GM13976 (cell line): ENCODE results near the gene ARL2BP.

Source experiments
- DNase-seq: peaks from one replicate; pipeline ENCODE4 v3.0.0; 2012; ENCODE audit warnings: low spot score
- in situ Hi-C: fragments of 300-500 bp; cut with MboI; formaldehyde crosslinking; loops from one replicate; pipeline ENCODE4 v1.12.0; 2022; ENCODE audit warnings: low sequenced_read_pairs, mixed read lengths, inconsistent platforms; ENCODE audit not compliant: unreplicated experiment
- TF ChIP-seq, protein P1 (sequence below): IDR thresholded peaks from 2 replicates; pipeline ENCODE4 v1.5.1; 2012; ENCODE audit warnings: borderline replicate concordance, mild to moderate bottlenecking; ENCODE audit not compliant: insufficient read depth; ENCODE audit errors: extremely low read depth, missing control alignments, control extremely low read depth

ARL2BP gene

GRCh38 chr16:57234707-57235092 is 10.4 kb upstream of the ARL2BP start:
- DNase-seq: no peak
- TF ChIP-seq, protein P1, sequence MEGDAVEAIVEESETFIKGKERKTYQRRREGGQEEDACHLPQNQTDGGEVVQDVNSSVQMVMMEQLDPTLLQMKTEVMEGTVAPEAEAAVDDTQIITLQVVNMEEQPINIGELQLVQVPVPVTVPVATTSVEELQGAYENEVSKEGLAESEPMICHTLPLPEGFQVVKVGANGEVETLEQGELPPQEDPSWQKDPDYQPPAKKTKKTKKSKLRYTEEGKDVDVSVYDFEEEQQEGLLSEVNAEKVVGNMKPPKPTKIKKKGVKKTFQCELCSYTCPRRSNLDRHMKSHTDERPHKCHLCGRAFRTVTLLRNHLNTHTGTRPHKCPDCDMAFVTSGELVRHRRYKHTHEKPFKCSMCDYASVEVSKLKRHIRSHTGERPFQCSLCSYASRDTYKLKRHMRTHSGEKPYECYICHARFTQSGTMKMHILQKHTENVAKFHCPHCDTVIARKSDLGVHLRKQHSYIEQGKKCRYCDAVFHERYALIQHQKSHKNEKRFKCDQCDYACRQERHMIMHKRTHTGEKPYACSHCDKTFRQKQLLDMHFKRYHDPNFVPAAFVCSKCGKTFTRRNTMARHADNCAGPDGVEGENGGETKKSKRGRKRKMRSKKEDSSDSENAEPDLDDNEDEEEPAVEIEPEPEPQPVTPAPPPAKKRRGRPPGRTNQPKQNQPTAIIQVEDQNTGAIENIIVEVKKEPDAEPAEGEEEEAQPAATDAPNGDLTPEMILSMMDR: no peak
- in situ Hi-C loops: no loop called here

DNA sequence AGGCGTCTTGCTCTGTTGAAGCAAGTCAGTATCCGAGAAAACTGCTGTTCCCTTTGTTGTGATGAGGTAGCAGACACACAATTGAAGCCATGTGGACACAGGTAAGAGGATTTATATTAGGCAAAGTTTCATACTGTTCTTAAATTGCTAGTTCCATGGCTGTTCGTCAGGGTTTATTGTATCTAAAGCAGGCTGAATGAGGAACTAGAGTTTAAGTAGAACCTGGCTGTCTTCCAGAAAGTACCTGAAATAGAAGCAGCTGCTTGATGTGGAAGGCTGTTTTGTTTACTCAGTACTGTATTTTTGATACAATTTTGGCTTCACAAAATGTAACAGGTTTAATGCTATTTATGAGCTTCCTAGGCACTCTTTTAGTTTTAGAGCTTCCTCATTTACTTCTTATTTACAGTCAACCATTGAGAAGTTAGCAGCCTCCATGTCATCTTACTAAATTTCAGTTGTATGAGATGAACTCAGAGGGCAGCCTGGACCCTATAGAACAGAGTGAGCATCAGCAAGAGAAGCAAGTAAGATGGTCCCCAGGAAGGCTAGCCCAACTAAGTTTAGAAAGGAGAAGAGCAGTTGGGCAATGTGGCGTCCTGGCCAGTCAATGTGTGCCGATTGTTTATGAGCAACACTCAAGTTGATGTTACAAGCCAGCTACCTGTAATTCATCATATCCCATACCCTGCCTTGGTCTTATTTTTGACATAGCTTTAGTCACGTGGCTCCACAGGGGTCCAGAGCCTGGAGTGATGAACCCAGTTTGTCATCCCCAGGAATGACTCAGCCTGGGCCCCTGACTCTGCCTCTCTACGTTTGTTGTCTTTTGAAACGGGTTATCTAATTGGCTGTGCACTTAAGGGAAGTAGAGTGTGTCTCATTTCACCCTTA is 9.7 kb upstream of the ARL2BP start:
- DNase-seq: no peak

GRCh38 chr16:57236022-57236350 is 9.1 kb upstream of the ARL2BP start:
- in situ Hi-C loops: no loop called here
- no peak for DNase-seq
- TF ChIP-seq, protein P1: no peak

More for the DNA sequence above, 9.7 kb upstream of the ARL2BP start:
- TF ChIP-seq, protein P1: no peak
- in situ Hi-C loops: no loop called here

GRCh38 chr16:57238682-57239081 is 6.4 kb upstream of the ARL2BP start:
- no peak for DNase-seq
- in situ Hi-C loops: no loop called here
- TF ChIP-seq, protein P1: no peak

GRCh38 chr16:57239107-57239506 is 6.0 kb upstream of the ARL2BP start:
- DNase-seq: no peak
- TF ChIP-seq, protein P1: no peak
- in situ Hi-C loops: no loop called here

DNA sequence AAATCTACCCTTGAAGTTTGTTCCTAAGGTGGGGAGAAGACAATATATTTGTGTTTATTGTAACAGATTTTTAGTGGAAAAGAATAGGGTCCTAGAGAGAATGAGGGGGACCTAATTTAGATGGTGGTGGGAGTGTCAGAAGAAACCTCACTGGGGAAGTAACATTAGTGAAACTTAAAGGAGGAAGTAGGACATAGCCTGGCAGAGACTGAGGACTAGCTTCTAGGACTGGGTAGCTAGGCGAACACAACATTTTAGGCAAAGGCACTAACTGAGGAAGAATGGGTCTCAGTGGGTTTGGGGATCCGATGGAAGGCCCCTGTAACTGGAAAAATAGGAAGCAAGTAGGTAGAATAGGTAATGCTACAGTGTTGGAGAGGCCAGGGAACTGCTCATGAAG is 4.2 kb upstream of the ARL2BP start:
- in situ Hi-C loops: no loop called here
- TF ChIP-seq, protein P1: no peak
- DNase-seq: peak; percentile 20

DNA sequence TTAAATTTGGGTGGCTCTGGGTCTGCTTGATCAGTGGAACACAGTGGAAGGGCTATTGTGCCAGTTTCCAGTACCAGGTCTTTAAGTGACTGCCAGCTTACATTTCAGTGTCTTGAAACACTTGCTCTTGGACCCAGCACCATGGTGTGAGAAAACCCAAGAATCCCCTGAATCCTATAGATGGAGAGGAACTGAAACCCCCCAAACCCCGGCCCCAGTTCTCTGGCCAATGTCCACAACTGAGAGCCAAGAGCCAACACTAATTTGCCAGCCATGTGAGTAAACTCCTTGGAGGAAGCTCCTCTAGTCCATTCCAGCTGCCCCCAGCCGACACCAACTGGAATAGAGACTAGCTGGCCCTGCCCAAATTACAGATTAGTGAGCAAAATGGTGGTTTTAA is 2.4 kb upstream of the ARL2BP start:
- TF ChIP-seq, protein P1: no peak
- no peak for DNase-seq
- in situ Hi-C loops: no loop called here
